IPS-NIHi7 (cell line): ENCODE data around the gene COG4.

Source experiments
- DNase-seq: peaks from one replicate; pipeline ENCODE4 v3.0.0; 2012; ENCODE audit warnings: mixed read lengths; ENCODE audit errors: extremely low spot score

Gene COG4

GRCh38 chr16:70434484-70435260 lies 88.7 kb downstream of the COG4 start:
- DNase-seq, result no peak

GRCh38 chr16:70433458-70434103 lies 89.8 kb downstream of the COG4 start:
- DNase-seq, result no peak

GRCh38 chr16:70432723-70433457 lies 90.5 kb downstream of the COG4 start:
- no peak for DNase-seq

- DNase-seq, result no peak
These were observed 91.0 kb downstream of the COG4 start for GRCh38 chr16:70432356-70432722.

- DNase-seq, result peak; percentile 79
These were observed 92.5 kb downstream of the COG4 start for GRCh38 chr16:70430667-70431536.
